ENCODE measurements around the gene TSPAN5. TPM values are rescaled to one million over a fixed set of nuclear protein-coding genes. Genes with fewer than 3 reads are reported as not detected.

The TSPAN5 gene
- total RNA-seq, 1 donor from 2014 or later: 1.7 TPM

DNA sequence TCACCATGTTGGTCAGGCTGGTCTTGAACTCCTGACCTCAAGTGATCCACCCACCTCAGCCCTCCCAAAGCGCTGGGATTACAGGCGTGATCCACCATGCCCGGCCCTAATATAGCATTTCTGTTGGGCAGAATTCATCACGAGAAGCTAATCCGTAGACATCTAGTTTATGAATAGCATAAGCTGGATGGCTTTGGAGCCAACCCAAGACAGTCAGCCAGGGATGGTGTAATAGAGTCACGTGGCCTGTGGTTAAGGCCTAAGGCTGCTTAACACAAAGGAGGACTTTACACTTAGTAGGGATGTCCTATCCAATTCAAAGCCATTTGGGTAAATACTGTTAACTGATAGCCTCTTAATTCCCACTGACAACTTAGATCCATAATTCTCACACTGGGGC, 223.6 kb downstream of the TSPAN5 start:
- intact Hi-C loops (cut with micrococcal nuclease): no loop called here
- peaks cover 8% of the 10 kb centered on the region for H3K9me3 ChIP-seq (replicated peaks)
- no peaks in the 10 kb centered on the region for H3K27me3 ChIP-seq (ENCODE audit: low read depth)
- H3K36me3 ChIP-seq: peaks cover 46% of the 10 kb centered on the region
- H3K4me3 ChIP-seq: no peak overlapping the region
- TF ChIP-seq, protein P1, sequence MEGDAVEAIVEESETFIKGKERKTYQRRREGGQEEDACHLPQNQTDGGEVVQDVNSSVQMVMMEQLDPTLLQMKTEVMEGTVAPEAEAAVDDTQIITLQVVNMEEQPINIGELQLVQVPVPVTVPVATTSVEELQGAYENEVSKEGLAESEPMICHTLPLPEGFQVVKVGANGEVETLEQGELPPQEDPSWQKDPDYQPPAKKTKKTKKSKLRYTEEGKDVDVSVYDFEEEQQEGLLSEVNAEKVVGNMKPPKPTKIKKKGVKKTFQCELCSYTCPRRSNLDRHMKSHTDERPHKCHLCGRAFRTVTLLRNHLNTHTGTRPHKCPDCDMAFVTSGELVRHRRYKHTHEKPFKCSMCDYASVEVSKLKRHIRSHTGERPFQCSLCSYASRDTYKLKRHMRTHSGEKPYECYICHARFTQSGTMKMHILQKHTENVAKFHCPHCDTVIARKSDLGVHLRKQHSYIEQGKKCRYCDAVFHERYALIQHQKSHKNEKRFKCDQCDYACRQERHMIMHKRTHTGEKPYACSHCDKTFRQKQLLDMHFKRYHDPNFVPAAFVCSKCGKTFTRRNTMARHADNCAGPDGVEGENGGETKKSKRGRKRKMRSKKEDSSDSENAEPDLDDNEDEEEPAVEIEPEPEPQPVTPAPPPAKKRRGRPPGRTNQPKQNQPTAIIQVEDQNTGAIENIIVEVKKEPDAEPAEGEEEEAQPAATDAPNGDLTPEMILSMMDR (IDR thresholded peaks at IDR 0.05; ENCODE audit: borderline replicate concordance): no peak
- no peak for DNase-seq
- no peaks in the 10 kb centered on the region for H3K4me1 ChIP-seq
- H3K27ac ChIP-seq (replicated peaks): no peak overlapping the region

DNA sequence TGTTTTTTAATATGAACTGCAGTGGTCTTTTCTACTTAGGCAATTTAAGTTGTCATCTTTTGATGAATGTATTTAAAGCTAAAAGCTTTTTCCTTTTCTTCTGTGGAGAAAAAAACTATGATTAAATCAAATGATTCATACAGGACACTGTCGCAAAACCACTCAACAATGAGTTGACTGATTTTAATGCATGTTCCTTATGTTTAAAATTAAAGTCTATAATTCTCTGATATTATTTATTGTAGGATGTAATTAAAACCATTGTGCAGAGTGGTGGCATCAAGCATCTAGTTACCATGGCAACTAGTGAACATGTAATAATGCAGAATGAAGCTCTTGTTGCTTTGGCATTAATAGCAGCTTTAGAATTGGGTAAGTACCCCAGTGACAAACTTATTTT, 224.7 kb downstream of the TSPAN5 start:
- Histone ChIP-seq H3K4me3 (no peak overlapping the region), H3K27ac (replicated peaks) (no peak overlapping the region), H3K27me3 (ENCODE audit: low read depth) (no peaks in the 10 kb centered on the region), H3K36me3 (peaks cover 44% of the 10 kb centered on the region), H3K9me3 (replicated peaks) (peaks cover 8% of the 10 kb centered on the region), H3K4me1 (no peaks in the 10 kb centered on the region)
- no peak for DNase-seq
- TF ChIP-seq, protein P1 (IDR thresholded peaks at IDR 0.05; ENCODE audit: borderline replicate concordance): no peak
- intact Hi-C loops (cut with micrococcal nuclease): no loop called here

DNA sequence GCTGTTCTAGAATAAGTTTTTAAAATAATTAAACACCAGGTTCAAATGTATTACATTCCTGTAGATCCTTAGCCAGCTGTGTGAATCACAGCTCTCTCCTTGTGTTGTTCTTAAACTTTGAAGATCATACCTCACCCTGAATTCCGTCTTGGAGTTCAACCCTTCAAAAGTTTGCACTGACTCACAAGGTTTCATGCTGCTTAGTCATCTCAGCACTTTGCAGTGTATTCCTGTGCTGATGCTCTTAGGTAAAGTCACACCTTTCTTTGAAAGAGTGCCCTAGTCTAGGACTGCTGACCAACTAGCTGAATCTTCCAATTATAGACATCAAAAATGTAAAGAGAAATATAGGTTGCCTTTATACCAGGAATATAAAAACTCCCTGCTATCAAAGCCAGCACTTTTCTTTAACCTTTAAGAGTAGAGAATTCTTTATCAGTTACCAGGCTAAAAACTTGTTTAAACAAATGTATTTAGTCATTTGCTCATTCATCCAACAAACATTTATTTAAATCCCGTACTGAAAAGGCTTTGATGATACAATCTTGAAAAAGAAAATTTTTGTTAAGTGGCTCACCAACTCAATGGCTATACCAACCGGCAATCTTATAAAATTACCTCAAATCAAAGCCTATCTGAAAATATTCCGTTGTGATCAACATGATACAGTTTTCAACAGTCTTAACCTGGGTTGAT, 227.6 kb downstream of the TSPAN5 start:
- Histone ChIP-seq H3K36me3 (peaks cover 24% of the 10 kb centered on the region), H3K27me3 (ENCODE audit: low read depth) (no peaks in the 10 kb centered on the region), H3K9me3 (replicated peaks) (no peaks in the 10 kb centered on the region), H3K27ac (replicated peaks) (no peak overlapping the region), H3K4me1 (no peaks in the 10 kb centered on the region), H3K4me3 (no peak overlapping the region)
- intact Hi-C loops (cut with micrococcal nuclease): no loop called here
- TF ChIP-seq, protein P1 (IDR thresholded peaks at IDR 0.05; ENCODE audit: borderline replicate concordance): no peak
- DNase-seq: no peak

DNA sequence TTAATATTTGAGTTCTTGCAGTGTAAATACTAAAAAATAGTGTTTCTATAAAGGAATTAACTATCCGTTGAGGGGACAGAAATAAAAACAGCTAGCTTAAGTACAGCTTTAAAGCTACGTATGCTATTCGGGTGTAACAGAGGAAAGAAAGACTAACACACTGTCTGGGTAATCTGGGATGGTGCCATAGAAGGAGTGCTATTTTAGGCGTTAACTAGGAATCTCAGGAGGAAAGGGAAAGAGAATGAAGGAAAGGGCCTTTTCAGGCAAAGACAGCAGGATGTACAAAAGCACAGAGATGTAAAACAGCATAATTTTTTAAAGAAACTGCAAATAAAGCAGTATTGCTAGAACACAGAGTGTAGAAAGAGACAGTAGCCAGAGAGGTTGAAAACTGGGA, 235.4 kb downstream of the TSPAN5 start:
- Histone ChIP-seq H3K36me3 (peaks cover 61% of the 10 kb centered on the region), H3K27me3 (ENCODE audit: low read depth) (no peaks in the 10 kb centered on the region), H3K27ac (replicated peaks) (no peak overlapping the region), H3K4me1 (no peaks in the 10 kb centered on the region), H3K4me3 (no peak overlapping the region), H3K9me3 (replicated peaks) (no peaks in the 10 kb centered on the region)
- no peak for DNase-seq
- intact Hi-C loops (cut with micrococcal nuclease): no loop called here
- TF ChIP-seq, protein P1 (IDR thresholded peaks at IDR 0.05; ENCODE audit: borderline replicate concordance): no peak

DNA sequence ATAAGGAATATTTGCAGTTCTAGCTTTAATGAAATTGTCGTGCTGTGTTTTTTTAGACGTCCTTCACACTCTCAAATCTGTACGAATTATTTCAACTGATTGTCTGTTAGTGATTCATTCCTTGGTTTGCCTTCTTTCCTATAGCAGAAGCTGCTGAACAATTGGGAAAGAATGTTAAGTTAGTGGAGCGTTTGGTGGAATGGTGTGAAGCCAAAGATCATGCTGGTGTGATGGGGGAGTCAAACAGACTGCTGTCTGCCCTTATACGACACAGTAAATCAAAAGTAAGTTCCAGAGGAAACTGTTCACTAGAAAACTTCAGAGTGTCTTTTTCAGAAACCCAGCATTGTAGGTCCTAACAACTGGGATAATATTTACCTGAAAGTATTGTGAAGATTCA, 237.3 kb downstream of the TSPAN5 start:
- H3K4me3 ChIP-seq: no peak overlapping the region
- H3K36me3 ChIP-seq: peaks cover 76% of the 10 kb centered on the region
- no peaks in the 10 kb centered on the region for H3K4me1 ChIP-seq
- H3K27me3 ChIP-seq (ENCODE audit: low read depth): no peaks in the 10 kb centered on the region
- no peaks in the 10 kb centered on the region for H3K9me3 ChIP-seq (replicated peaks)
- TF ChIP-seq, protein P1 (IDR thresholded peaks at IDR 0.05; ENCODE audit: borderline replicate concordance): no peak
- DNase-seq: no peak
- no peak overlapping the region for H3K27ac ChIP-seq (replicated peaks)
- intact Hi-C loops (cut with micrococcal nuclease): no loop called here

Measured in left ventricle myocardium inferior (tissue), 1 donor.